SU-DHL-6 (cell line): ENCODE data around the gene JAK3.

ENCODE experiments used
- H2AFZ ChIP-seq: fragments of 200-600 bp; sonication (generic); 2 replicates; pipeline ENCODE4 v1.6.1; 2014; ENCODE audit warnings: low read depth, mild to moderate bottlenecking, moderate library complexity, mixed read lengths, antibody characterized with exemption, low read length; ENCODE audit not compliant: severe bottlenecking
- H3F3A ChIP-seq: fragments of 200-600 bp; shearing (Covaris generic); 2 replicates; pipeline ENCODE4 v1.6.0; 2016; ENCODE audit warnings: antibody characterized with exemption, mild to moderate bottlenecking; ENCODE audit not compliant: insufficient read depth
- H3K27ac ChIP-seq: fragments of 200-600 bp; sonication (generic); 2 replicates; pipeline ENCODE4 v1.5.1; 2016; ENCODE audit warnings: low read depth, mild to moderate bottlenecking, low read length, moderate library complexity, mixed read lengths
- H3K27me3 ChIP-seq: fragments of 200-600 bp; sonication (generic), shearing (Covaris generic); 2 replicates; pipeline ENCODE4 v1.6.0; 2014; ENCODE audit warnings: mild to moderate bottlenecking, low read length
- H3K36me3 ChIP-seq: fragments of 200-600 bp; sonication (generic); 2 replicates; pipeline ENCODE4 v1.6.1; 2014; ENCODE audit warnings: mild to moderate bottlenecking, low read length, mixed read lengths
- H3K4me2 ChIP-seq: fragments of 300-600, 200-600 bp; shearing (Covaris generic), sonication (generic); 2 replicates; pipeline ENCODE4 v1.6.0; 2014; ENCODE audit warnings: low read length, low read depth, mild to moderate bottlenecking; ENCODE audit not compliant: poor library complexity, severe bottlenecking
- H3K4me3 ChIP-seq: fragments of 200-600 bp; sonication (generic); 2 replicates; pipeline ENCODE4 v1.5.1; 2014; ENCODE audit warnings: antibody characterized with exemption, low read length, mild to moderate bottlenecking, mixed read lengths; ENCODE audit not compliant: insufficient read depth, poor library complexity, severe bottlenecking
- H3K79me2 ChIP-seq: fragments of 200-600 bp; sonication (generic); 2 replicates; pipeline ENCODE4 v1.6.1; 2014; ENCODE audit warnings: mild to moderate bottlenecking, low read length, moderate library complexity; ENCODE audit not compliant: insufficient read depth
- H3K9ac ChIP-seq: fragments of 200-600 bp; sonication (generic); 2 replicates; pipeline ENCODE4 v1.7.0; 2014; ENCODE audit warnings: mild to moderate bottlenecking, low read length
- H3K9me2 ChIP-seq: fragments of 200-600 bp; sonication (generic); replicated peaks from 2 replicates; pipeline ENCODE4 v1.6.1; 2014; ENCODE audit warnings: low read length; ENCODE audit not compliant: insufficient read depth
- H3K9me3 ChIP-seq: fragments of 200-600 bp; sonication (generic); 2 replicates; pipeline ENCODE4 v1.6.1; 2014; ENCODE audit warnings: low read length, mixed read lengths; ENCODE audit not compliant: insufficient read depth
- H4K20me1 ChIP-seq: fragments of 200-600 bp; sonication (generic); 2 replicates; pipeline ENCODE4 v1.6.1; 2014; ENCODE audit warnings: low read depth, mild to moderate bottlenecking, antibody characterized with exemption, low read length, moderate library complexity, mixed read lengths
- CTCF ChIP-seq: fragments of 200-600 bp; sonication (generic); IDR thresholded peaks from one replicate; pipeline ENCODE4 v1.5.1; 2017; ENCODE audit warnings: antibody characterized with exemption, mild to moderate bottlenecking, low read length, moderate library complexity; ENCODE audit not compliant: insufficient read depth, poor library complexity, severe bottlenecking
- EZH2phosphoT487 ChIP-seq: fragments of 200-600 bp; sonication (generic), shearing (Covaris generic); conservative IDR thresholded peaks from 2 replicates; pipeline ENCODE4 v1.6.1; 2018; ENCODE audit warnings: mild to moderate bottlenecking, antibody characterized with exemption, low read length, moderate library complexity, mixed read lengths

Gene JAK3

GRCh38 chr19:17866964-17867486, 19.2 kb upstream of the JAK3 start:
- Histone ChIP-seq H4K20me1 (no peaks in the 10 kb centered on the region; the same call in 1 of the 2 replicates), H3K9me2 (no peaks in the 10 kb centered on the region), H3K9ac (no peak overlapping the region), H3K9me3 (no peaks in the 10 kb centered on the region), H3K36me3 (peaks cover 6% of the 10 kb centered on the region; the same call in 1 of the 2 replicates), H3K27me3 (no peaks in the 10 kb centered on the region), H3K4me2 (no peak overlapping the region), H3F3A (peaks cover 32% of the 10 kb centered on the region), H2AFZ (no peak overlapping the region), H3K4me3 (no peak overlapping the region), H3K79me2 (peaks cover 1% of the 10 kb centered on the region), H3K27ac (no peak overlapping the region)
- no peak for TF ChIP-seq CTCF
- no peak for TF ChIP-seq EZH2phosphoT487

- Histone ChIP-seq H3K4me2 (no peak overlapping the region), H3K4me3 (no peak overlapping the region)
Observed at GRCh38 chr19:17866312-17866963, 18.7 kb upstream of the JAK3 start.

GRCh38 chr19:17865364-17866311, 17.9 kb upstream of the JAK3 start:
- Histone ChIP-seq H2AFZ (no peak overlapping the region), H3K36me3 (peaks cover 17% of the 10 kb centered on the region), H3K27ac (no peak overlapping the region), H3K4me2 (no peak overlapping the region), H3F3A (peaks cover 44% of the 10 kb centered on the region), H3K4me3 (no peak overlapping the region), H3K27me3 (no peaks in the 10 kb centered on the region), H3K9me3 (no peaks in the 10 kb centered on the region), H3K9ac (no peak overlapping the region), H4K20me1 (peaks cover 5% of the 10 kb centered on the region; the same call in 1 of the 2 replicates), H3K79me2 (peaks cover 15% of the 10 kb centered on the region), H3K9me2 (no peaks in the 10 kb centered on the region)
- TF ChIP-seq EZH2phosphoT487 = no peak
- TF ChIP-seq CTCF = no peak

More at GRCh38 chr19:17866312-17866963, 18.7 kb upstream of the JAK3 start:
- H4K20me1 ChIP-seq = peaks cover 3% of the 10 kb centered on the region; the same call in 1 of the 2 replicates
- H3K9ac ChIP-seq = no peak overlapping the region
- H3K36me3 ChIP-seq = peaks cover 11% of the 10 kb centered on the region
- peaks cover 37% of the 10 kb centered on the region for H3F3A ChIP-seq
- H3K79me2 ChIP-seq = peaks cover 7% of the 10 kb centered on the region
- TF ChIP-seq EZH2phosphoT487 (no peak), CTCF (no peak)
- H3K9me3 ChIP-seq = no peaks in the 10 kb centered on the region
- H3K27me3 ChIP-seq = no peaks in the 10 kb centered on the region
- no peak overlapping the region for H2AFZ ChIP-seq
- H3K27ac ChIP-seq = no peak overlapping the region
- no peaks in the 10 kb centered on the region for H3K9me2 ChIP-seq
